ENCODE data around the gene LRRTM2. TPM values are rescaled to one million over a fixed set of nuclear protein-coding genes. Genes with fewer than 3 reads are reported as not detected.

LRRTM2 gene
- polyA plus RNA-seq, 2 of the 4 experiments (the other 2 are of a cell fraction): not detected

- FAIRE-seq (no peak), DNase-seq (ENCODE audit: low read depth in 1 of 2, low spot score in 1 of 2) (no peak), ATAC-seq (no peak)
- POLR2A ChIA-PET: no interaction called here
- Histone ChIP-seq H3K27ac (no peak overlapping the region), H3K4me2 (no peak overlapping the region), H3K9me3 (no peaks in the 10 kb centered on the region), H3K4me1 (no peaks in the 10 kb centered on the region), H3K4me3 (no peak overlapping the region)
- 91% methylated on average over 4 of the region's 4 CpGs for WGBS (ENCODE audit: missing lambda C conversion rate)
- CTCF ChIA-PET: interaction anchor here (0.9 kb wide), 1 partner anchor 187 kb away, joined by 3 read pairs; no protein-coding TSS in a partner anchor
- TF ChIP-seq ZC3H11A (IDR thresholded peaks at IDR 0.05): no peak
- TF ChIP-seq ZNF302 (CRISPR knock-in tag; IDR thresholded peaks at IDR 0.05): no peak
- TF ChIP-seq KDM5A (IDR thresholded peaks at IDR 0.05): no peak
- no peak for TF ChIP-seq CTCF (IDR thresholded peaks at IDR 0.05)
- TF ChIP-seq GATA3 (IDR thresholded peaks at IDR 0.05; ENCODE audit: borderline replicate concordance): no peak
- no peak for TF ChIP-seq CHD2 (IDR thresholded peaks at IDR 0.05; ENCODE audit: low read length, partially characterized antibody)
- TF ChIP-seq ESRRA (IDR thresholded peaks at IDR 0.05; ENCODE audit: borderline replicate concordance, low read length): no peak
- no peak for TF ChIP-seq BHLHE40 (IDR thresholded peaks at IDR 0.05; ENCODE audit: low read depth, low read length)
- TF ChIP-seq HEYL (CRISPR knock-in tag; IDR thresholded peaks at IDR 0.05): no peak
Measured at GRCh38 chr5:138828556-138828955, 46.6 kb downstream of the LRRTM2 start.

DNA sequence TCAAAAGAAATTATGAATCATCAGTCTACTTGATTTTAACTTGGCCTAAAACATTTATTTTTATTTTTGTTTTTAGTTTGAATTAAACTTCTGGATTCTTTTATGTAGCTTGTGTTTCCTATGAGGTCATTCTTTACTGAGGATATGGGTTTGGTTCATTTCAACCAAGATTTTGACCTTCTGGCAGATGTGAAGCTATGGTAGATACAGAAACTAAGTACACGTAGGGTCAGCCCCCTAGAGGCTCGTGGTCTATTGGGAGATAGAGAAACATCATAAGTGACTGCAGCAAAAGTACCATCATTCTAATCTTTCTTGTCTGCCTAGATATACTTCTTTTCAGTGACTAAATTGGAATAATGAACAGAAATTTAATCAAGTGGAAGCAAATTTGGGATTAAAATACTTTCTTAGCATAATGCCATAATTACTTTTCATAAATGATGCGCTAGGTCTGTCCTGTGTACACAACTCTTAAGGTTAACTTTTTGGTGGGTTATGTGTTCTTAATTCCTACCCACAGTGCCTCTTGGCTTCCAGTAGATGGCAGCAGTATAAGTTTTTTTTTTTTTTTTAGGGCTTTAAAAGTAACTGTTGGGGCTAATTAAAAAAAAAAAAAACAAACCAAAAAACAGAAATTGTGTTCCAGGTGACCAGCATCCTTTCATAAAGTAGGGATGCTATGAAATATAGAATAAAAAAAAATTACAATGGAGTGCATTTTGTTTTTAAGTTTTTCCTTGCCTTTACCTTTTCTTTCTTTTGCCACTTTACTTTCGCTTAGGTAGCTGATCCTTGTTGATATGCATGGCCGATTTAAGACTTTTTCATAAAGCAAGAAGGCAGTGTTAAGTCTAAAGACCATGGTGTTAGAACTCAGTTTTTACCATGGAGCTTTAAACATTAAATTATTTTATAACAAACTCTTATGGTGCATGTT, 49.9 kb downstream of the LRRTM2 start:
- peak; percentile 11 to 33 for DNase-seq (ENCODE audit: low read depth in 1 of 2, low spot score in 1 of 2)
- no peaks in the 10 kb centered on the region for H3K4me1 ChIP-seq
- H3K27ac ChIP-seq: no peak overlapping the region
- WGBS (ENCODE audit: missing lambda C conversion rate): 55% methylated on average over 5 of the region's 5 CpGs
- CTCF ChIA-PET: interaction anchor here (0.6 to 3.1 kb wide), 35 partner anchors 9 to 1219 kb away, joined by 3 to 26 read pairs (median 3); partner anchors contain the start of genes CTNNA1 and LRRTM2
- ATAC-seq: peak; percentile 83 to 85
- no peak overlapping the region for H3K4me3 ChIP-seq
- no peak overlapping the region for H3K4me2 ChIP-seq
- no peaks in the 10 kb centered on the region for H3K9me3 ChIP-seq
- peak; percentile 32 for FAIRE-seq
- TF ChIP-seq SREBF2 (IDR thresholded peaks at IDR 0.05) (no peak), EHF (CRISPR knock-in tag; IDR thresholded peaks at IDR 0.05) (no peak), NPAS2 (CRISPR knock-in tag; IDR thresholded peaks at IDR 0.05; ENCODE audit: borderline replicate concordance) (no peak), ZSCAN20 (CRISPR knock-in tag; IDR thresholded peaks at IDR 0.05) (no peak), RAD21 (conservative IDR thresholded peaks at IDR 0.05 in 1 of 2, IDR thresholded peaks at IDR 0.05 in 1 of 2) (peak; percentile 54 to 57), CBX2 (IDR thresholded peaks at IDR 0.05; ENCODE audit: borderline replicate concordance, low read depth) (no peak), CTCF (IDR thresholded peaks at IDR 0.05) (peak; percentile 70), REST (IDR thresholded peaks at IDR 0.05) (no peak), HOXB5 (CRISPR knock-in tag; IDR thresholded peaks at IDR 0.05) (no peak), POLR2AphosphoS2 (conservative IDR thresholded peaks at IDR 0.05; ENCODE audit: low read length) (no peak), FOSB (CRISPR knock-in tag; IDR thresholded peaks at IDR 0.05) (no peak), HDAC2 (IDR thresholded peaks at IDR 0.05) (no peak), NR3C1 (IDR thresholded peaks at IDR 0.05) (no peak), HOXA7 (CRISPR knock-in tag; IDR thresholded peaks at IDR 0.05) (no peak), SMC3 (IDR thresholded peaks at IDR 0.05) (peak; percentile 62)
- POLR2A ChIA-PET: no interaction called here
